Nephron (organoid): ENCODE data around the gene ATP4A.

ENCODE experiments used
- H3K27ac Mint-ChIP-seq, 3 experiments: 2 replicates each; pipeline ENCODE4 v1.8.0; 2020; ENCODE audit warnings: mixed read lengths in 3 of 3, mild to moderate bottlenecking in 2 of 3, moderate library complexity in 1 of 3
- H3K27me3 Mint-ChIP-seq: 2 replicates; pipeline ENCODE4 v1.8.0; 2021; ENCODE audit warnings: low read depth, mild to moderate bottlenecking, moderate library complexity, mixed read lengths
- H3K36me3 Mint-ChIP-seq: 2 replicates; pipeline ENCODE4 v1.8.0; 2020; ENCODE audit warnings: low read depth, mixed read lengths
- H3K4me1 Mint-ChIP-seq: 2 replicates; pipeline ENCODE4 v1.8.0; 2020; ENCODE audit warnings: mixed read lengths
- H3K4me3 Mint-ChIP-seq, 3 experiments: 2 replicates each; pipeline ENCODE4 v1.8.0; 2020; ENCODE audit warnings: mild to moderate bottlenecking in 3 of 3, mixed read lengths in 3 of 3, moderate library complexity in 2 of 3
- H3K9me3 Mint-ChIP-seq: 2 replicates; pipeline ENCODE4 v1.8.0; 2020; ENCODE audit warnings: mixed read lengths
- TF ChIP-seq, protein P1 (sequence below), 3 experiments: fragments of 200-600 bp; sonication (generic); IDR thresholded peaks; one replicate each; pipeline ENCODE4 v1.5.0; 2021; ENCODE audit warnings: antibody characterized with exemption in 3 of 3; ENCODE audit not compliant: unreplicated experiment in 3 of 3

The ATP4A gene

DNA sequence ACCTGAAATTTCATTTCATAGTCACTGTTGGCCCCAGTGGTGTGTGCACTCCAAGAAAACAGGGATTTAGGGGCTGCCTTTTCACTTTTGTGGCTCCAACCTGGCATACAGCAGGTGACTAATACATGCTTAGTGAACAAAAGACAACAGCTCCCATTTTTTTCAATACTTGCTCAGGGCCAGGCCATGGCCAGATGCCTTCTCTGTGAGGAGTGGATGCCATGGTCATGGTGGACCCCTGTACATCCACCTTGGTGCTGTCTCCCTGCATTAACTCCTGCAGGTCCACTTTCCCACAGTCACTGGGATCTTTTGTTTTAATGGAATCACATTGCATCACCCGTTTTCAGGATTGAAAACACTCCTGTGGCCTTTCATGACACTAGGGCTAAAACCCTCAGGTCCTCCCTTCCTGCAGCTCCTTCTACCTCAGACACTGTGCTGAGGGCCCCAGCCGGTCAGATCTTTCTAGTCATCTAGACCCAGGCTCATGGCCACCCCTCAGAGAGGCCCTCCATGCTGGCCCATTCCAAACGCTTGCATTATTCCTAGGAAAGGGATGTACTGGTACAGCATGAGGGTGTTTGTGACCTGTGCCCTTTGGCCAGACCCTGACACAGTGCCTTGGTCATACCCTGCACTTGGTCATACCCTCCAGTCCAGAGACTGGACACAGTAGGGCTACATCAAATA lies 19.2 kb downstream of the ATP4A start:
- Mint-ChIP-seq H3K36me3 (peaks cover 9% of the 10 kb centered on the region), H3K4me1 (peaks cover 19% of the 10 kb centered on the region), H3K9me3 (no peaks in the 10 kb centered on the region), H3K4me3 (peak overlapping the region; percentile 92 to 97 (median 96)), H3K27ac (peak overlapping the region in 2 of 3 experiments; percentile 65 to 85), H3K27me3 (peaks cover 4% of the 10 kb centered on the region)
- TF ChIP-seq, protein P1, sequence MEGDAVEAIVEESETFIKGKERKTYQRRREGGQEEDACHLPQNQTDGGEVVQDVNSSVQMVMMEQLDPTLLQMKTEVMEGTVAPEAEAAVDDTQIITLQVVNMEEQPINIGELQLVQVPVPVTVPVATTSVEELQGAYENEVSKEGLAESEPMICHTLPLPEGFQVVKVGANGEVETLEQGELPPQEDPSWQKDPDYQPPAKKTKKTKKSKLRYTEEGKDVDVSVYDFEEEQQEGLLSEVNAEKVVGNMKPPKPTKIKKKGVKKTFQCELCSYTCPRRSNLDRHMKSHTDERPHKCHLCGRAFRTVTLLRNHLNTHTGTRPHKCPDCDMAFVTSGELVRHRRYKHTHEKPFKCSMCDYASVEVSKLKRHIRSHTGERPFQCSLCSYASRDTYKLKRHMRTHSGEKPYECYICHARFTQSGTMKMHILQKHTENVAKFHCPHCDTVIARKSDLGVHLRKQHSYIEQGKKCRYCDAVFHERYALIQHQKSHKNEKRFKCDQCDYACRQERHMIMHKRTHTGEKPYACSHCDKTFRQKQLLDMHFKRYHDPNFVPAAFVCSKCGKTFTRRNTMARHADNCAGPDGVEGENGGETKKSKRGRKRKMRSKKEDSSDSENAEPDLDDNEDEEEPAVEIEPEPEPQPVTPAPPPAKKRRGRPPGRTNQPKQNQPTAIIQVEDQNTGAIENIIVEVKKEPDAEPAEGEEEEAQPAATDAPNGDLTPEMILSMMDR (IDR thresholded peaks at IDR 0.05; ENCODE audit: unreplicated experiment in 3 of 3), result no peak

DNA sequence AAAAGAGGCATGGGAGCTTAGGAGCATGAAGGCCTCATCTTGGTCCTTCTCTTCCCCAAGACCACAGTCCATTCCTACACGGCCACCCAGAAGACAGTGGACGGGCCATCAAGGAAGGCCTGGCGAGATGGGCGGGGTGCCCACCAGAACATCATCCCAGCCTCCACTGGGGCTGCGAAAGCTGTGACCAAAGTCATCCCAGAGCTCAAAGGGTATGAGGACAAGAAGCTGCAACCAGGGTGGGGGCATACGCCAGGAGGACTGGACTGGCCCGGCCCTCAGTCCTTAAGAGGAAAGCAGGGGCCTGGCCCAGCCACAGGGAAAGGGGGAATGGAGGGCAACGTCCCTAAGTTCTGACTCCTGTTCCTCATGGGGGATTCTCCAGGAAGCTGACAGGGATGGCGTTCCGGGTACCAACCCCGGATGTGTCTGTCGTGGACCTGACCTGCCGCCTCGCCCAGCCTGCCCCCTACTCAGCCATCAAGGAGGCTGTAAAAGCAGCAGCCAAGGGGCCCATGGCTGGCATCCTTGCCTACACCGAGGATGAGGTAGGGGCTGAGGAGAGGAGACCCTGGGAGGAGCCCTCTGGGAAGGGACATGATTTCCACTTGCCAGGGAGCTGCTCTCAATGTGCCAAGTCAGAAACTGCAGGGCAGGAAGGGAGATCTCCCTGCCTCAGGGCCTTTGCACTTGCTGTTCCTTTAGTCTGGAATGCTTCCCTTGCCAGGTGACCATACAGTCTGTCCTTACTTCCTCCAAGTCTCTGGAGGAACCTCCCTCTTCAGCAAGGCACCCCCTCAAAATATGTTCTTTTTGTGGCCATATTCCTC lies 20.0 kb downstream of the ATP4A start:
- H3K27me3 Mint-ChIP-seq, result peaks cover 4% of the 10 kb centered on the region
- TF ChIP-seq, protein P1 (IDR thresholded peaks at IDR 0.05; ENCODE audit: unreplicated experiment in 3 of 3), result no peak
- H3K4me1 Mint-ChIP-seq, result peaks cover 19% of the 10 kb centered on the region
- H3K36me3 Mint-ChIP-seq, result peaks cover 9% of the 10 kb centered on the region
- peak overlapping the region; percentile 63 to 68 (median 66) for H3K4me3 Mint-ChIP-seq
- H3K27ac Mint-ChIP-seq, result no peak overlapping the region
- no peaks in the 10 kb centered on the region for H3K9me3 Mint-ChIP-seq

DNA sequence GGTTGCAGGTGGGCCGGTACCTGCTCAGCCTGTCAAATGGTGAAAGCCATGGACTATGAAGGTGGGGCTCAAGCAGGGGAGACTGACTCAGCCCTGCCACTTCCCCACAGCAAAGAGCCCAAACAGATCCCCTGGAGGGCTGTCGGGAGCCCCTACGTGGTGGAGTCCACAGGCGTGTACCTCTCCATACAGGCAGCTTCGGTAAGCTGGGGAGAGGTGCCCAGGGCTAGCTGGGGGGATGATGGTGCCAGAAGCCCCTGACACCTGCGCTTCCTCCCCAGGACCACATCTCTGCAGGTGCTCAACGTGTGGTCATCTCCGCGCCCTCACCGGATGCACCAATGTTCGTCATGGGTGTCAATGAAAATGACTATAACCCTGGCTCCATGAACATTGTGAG lies 21.2 kb downstream of the ATP4A start:
- Mint-ChIP-seq H3K27me3 (peaks cover 7% of the 10 kb centered on the region), H3K36me3 (peaks cover 9% of the 10 kb centered on the region), H3K4me3 (peak overlapping the region in 2 of 3 experiments; percentile 66 to 68), H3K27ac (no peak overlapping the region), H3K4me1 (peaks cover 18% of the 10 kb centered on the region), H3K9me3 (no peaks in the 10 kb centered on the region)
- TF ChIP-seq, protein P1 (IDR thresholded peaks at IDR 0.05; ENCODE audit: unreplicated experiment in 3 of 3), result no peak

DNA sequence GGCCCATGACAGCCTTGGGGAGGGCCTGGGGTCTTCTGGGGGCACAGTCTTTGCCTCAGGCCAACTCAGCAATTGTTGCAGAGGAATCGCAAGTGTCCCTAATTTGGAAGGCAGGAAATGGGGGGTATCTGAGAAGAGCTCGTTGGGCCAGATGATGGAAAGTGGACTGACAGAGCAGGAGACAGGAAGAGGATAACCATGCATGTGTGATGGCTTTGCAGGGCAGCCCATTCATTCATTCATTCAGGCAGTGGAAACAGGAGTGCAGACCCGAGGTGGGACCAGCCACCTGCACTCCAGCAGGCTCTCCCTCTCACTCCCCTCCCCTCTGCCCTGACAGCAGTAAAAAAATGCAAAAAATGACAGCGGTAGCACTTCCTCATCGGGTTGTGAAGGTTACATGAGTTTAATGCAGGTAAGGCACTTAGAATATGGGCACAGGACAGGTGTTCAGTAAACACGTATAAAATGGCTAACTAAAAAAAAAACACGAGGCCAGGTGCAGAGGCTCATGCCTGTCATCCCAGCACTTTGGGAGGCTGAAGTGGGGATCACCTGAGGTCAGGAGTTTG lies 23.0 kb downstream of the ATP4A start:
- H3K36me3 Mint-ChIP-seq, result peaks cover 9% of the 10 kb centered on the region
- TF ChIP-seq, protein P1 (IDR thresholded peaks at IDR 0.05; ENCODE audit: unreplicated experiment in 3 of 3), result no peak
- H3K4me3 Mint-ChIP-seq, result peak overlapping the region; percentile 26 to 47 (median 26)
- peaks cover 7% of the 10 kb centered on the region for H3K4me1 Mint-ChIP-seq
- no peaks in the 10 kb centered on the region for H3K9me3 Mint-ChIP-seq
- H3K27ac Mint-ChIP-seq, result no peak overlapping the region
- H3K27me3 Mint-ChIP-seq, result peaks cover 4% of the 10 kb centered on the region

DNA sequence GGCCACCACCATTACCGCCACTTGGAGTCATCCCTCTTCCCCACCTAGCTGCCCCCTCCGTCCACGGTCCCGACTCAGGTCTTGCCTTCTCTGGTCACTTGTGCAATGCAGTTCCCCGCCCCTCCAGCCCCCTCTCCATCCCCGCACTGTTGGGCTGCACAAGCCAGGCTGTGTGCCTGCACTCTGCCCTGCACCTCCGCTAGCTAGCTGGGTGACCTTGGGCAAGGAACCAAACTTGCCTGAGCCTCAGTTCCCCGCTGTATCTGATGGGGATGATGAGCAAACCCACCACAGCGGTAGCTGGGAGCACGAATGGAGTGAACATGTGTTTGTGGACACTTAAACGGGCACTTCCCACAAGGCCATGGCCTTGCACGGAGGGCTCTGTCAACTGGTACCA lies 23.6 kb downstream of the ATP4A start:
- H3K9me3 Mint-ChIP-seq, result no peaks in the 10 kb centered on the region
- peaks cover 9% of the 10 kb centered on the region for H3K36me3 Mint-ChIP-seq
- peaks cover 4% of the 10 kb centered on the region for H3K27me3 Mint-ChIP-seq
- peaks cover 6% of the 10 kb centered on the region for H3K4me1 Mint-ChIP-seq
- H3K27ac Mint-ChIP-seq, result no peak overlapping the region
- H3K4me3 Mint-ChIP-seq, result no peak overlapping the region
- TF ChIP-seq, protein P1 (IDR thresholded peaks at IDR 0.05; ENCODE audit: unreplicated experiment in 3 of 3), result no peak
